Hepatocyte (in vitro differentiated cells): ENCODE results near the gene ATG4B.

Experiments
- CTCF ChIP-seq: fragments of 200-600 bp; sonication (generic); IDR thresholded peaks from 2 replicates; pipeline ENCODE4 v1.5.1; 2016; ENCODE audit warnings: antibody characterized with exemption, mild to moderate bottlenecking; ENCODE audit not compliant: poor library complexity
- EZH2 ChIP-seq: fragments of 200-600 bp; sonication (generic); IDR thresholded peaks from 2 replicates; pipeline ENCODE4 v1.6.1; 2016; ENCODE audit warnings: antibody characterized with exemption, mild to moderate bottlenecking, borderline replicate concordance
- EZH2phosphoT487 ChIP-seq: fragments of 200-600 bp; sonication (generic); IDR thresholded peaks from one replicate; pipeline ENCODE4 v1.6.1; 2018; ENCODE audit warnings: antibody characterized with exemption, mild to moderate bottlenecking, low read depth, moderate library complexity; ENCODE audit not compliant: unreplicated experiment, severe bottlenecking

GRCh38 chr2:241618296-241618805, 19.1 kb upstream of the ATG4B start:
- TF ChIP-seq CTCF: no peak
- no peak for TF ChIP-seq EZH2
- no peak for TF ChIP-seq EZH2phosphoT487
